ENCODE data around the gene CHRNA5.
"Not testable (repeated sequence)": the region's sequence is repeated elsewhere in the genome, so short reads cannot be mapped to it uniquely, and the experiment has no call there.

The CHRNA5 gene

GRCh38 chr15:78599189-78599588 is 33.9 kb downstream of the CHRNA5 start:
- FAIRE-seq (no peak), DNase-seq (ENCODE audit: insufficient read length, low spot score) (no peak)
- TF ChIP-seq POLR2A (IDR thresholded peaks at IDR 0.05; ENCODE audit: low read depth, low read length) = no peak
- no peak for TF ChIP-seq POLR2AphosphoS5 (IDR thresholded peaks at IDR 0.05; ENCODE audit: low read depth, low read length)
- no peak for TF ChIP-seq PAX5 (IDR thresholded peaks at IDR 0.05; ENCODE audit: insufficient read depth, low read length, severe bottlenecking)
- TF ChIP-seq TAF1 (IDR thresholded peaks at IDR 0.05; ENCODE audit: low read depth, low read length) = no peak
- no peak for TF ChIP-seq POU2F2 (IDR thresholded peaks at IDR 0.05; ENCODE audit: low read depth, low read length)
- no peak for TF ChIP-seq SPI1 (IDR thresholded peaks at IDR 0.05; ENCODE audit: low read depth, low read length)

- TF ChIP-seq PAX5 (IDR thresholded peaks at IDR 0.05; ENCODE audit: insufficient read depth, low read length, severe bottlenecking) = no peak
- no peak for TF ChIP-seq POLR2AphosphoS5 (IDR thresholded peaks at IDR 0.05; ENCODE audit: low read depth, low read length)
- TF ChIP-seq POLR2A (IDR thresholded peaks at IDR 0.05; ENCODE audit: low read depth, low read length) = no peak
- TF ChIP-seq SPI1 (IDR thresholded peaks at IDR 0.05; ENCODE audit: low read depth, low read length) = no peak
- TF ChIP-seq POU2F2 (IDR thresholded peaks at IDR 0.05; ENCODE audit: low read depth, low read length) = no peak
- no peak for TF ChIP-seq TAF1 (IDR thresholded peaks at IDR 0.05; ENCODE audit: low read depth, low read length)
- DNase-seq (ENCODE audit: insufficient read length, low spot score) = no peak
- FAIRE-seq = no peak
Measured at GRCh38 chr15:78603467-78603866, 38.1 kb downstream of the CHRNA5 start.

GRCh38 chr15:78604420-78604819 is 39.1 kb downstream of the CHRNA5 start:
- FAIRE-seq (no peak), DNase-seq (ENCODE audit: insufficient read length, low spot score) (no peak)
- TF ChIP-seq TAF1 (IDR thresholded peaks at IDR 0.05; ENCODE audit: low read depth, low read length) (no peak), SPI1 (IDR thresholded peaks at IDR 0.05; ENCODE audit: low read depth, low read length) (no peak), POLR2A (IDR thresholded peaks at IDR 0.05; ENCODE audit: low read depth, low read length) (no peak), POLR2AphosphoS5 (IDR thresholded peaks at IDR 0.05; ENCODE audit: low read depth, low read length) (no peak), POU2F2 (IDR thresholded peaks at IDR 0.05; ENCODE audit: low read depth, low read length) (no peak), PAX5 (IDR thresholded peaks at IDR 0.05; ENCODE audit: insufficient read depth, low read length, severe bottlenecking) (no peak)

- TF ChIP-seq POLR2AphosphoS5 (IDR thresholded peaks at IDR 0.05; ENCODE audit: low read depth, low read length) (no peak), PAX5 (IDR thresholded peaks at IDR 0.05; ENCODE audit: insufficient read depth, low read length, severe bottlenecking) (no peak), TAF1 (IDR thresholded peaks at IDR 0.05; ENCODE audit: low read depth, low read length) (no peak), POLR2A (IDR thresholded peaks at IDR 0.05; ENCODE audit: low read depth, low read length) (no peak), POU2F2 (IDR thresholded peaks at IDR 0.05; ENCODE audit: low read depth, low read length) (no peak), SPI1 (IDR thresholded peaks at IDR 0.05; ENCODE audit: low read depth, low read length) (no peak)
- no peak for DNase-seq (ENCODE audit: insufficient read length, low spot score)
- no peak for FAIRE-seq
Measured at GRCh38 chr15:78605201-78605600, 39.9 kb downstream of the CHRNA5 start.

GRCh38 chr15:78605680-78606079 is 40.4 kb downstream of the CHRNA5 start:
- FAIRE-seq (no peak), DNase-seq (ENCODE audit: insufficient read length, low spot score) (no peak)
- TF ChIP-seq SPI1 (IDR thresholded peaks at IDR 0.05; ENCODE audit: low read depth, low read length) = no peak
- TF ChIP-seq TAF1 (IDR thresholded peaks at IDR 0.05; ENCODE audit: low read depth, low read length) = no peak
- TF ChIP-seq POU2F2 (IDR thresholded peaks at IDR 0.05; ENCODE audit: low read depth, low read length) = no peak

GRCh38 chr15:78609551-78609950 is 44.2 kb downstream of the CHRNA5 start:
- not testable (repeated sequence) for FAIRE-seq; DNase-seq (ENCODE audit: insufficient read length, low spot score)

- no peak for TF ChIP-seq SPI1 (IDR thresholded peaks at IDR 0.05; ENCODE audit: low read depth, low read length)
- TF ChIP-seq POLR2A (IDR thresholded peaks at IDR 0.05; ENCODE audit: low read depth, low read length) = no peak
- TF ChIP-seq PAX5 (IDR thresholded peaks at IDR 0.05; ENCODE audit: insufficient read depth, low read length, severe bottlenecking) = no peak
- no peak for TF ChIP-seq POLR2AphosphoS5 (IDR thresholded peaks at IDR 0.05; ENCODE audit: low read depth, low read length)
- TF ChIP-seq POU2F2 (IDR thresholded peaks at IDR 0.05; ENCODE audit: low read depth, low read length) = no peak
- TF ChIP-seq TAF1 (IDR thresholded peaks at IDR 0.05; ENCODE audit: low read depth, low read length) = no peak
- FAIRE-seq (no peak), DNase-seq (ENCODE audit: insufficient read length, low spot score) (no peak)
Measured at GRCh38 chr15:78614021-78614420, 48.7 kb downstream of the CHRNA5 start.

- no peak for FAIRE-seq
- no peak for TF ChIP-seq PAX5 (IDR thresholded peaks at IDR 0.05; ENCODE audit: insufficient read depth, low read length, severe bottlenecking)
- no peak for TF ChIP-seq POLR2A (IDR thresholded peaks at IDR 0.05; ENCODE audit: low read depth, low read length)
- TF ChIP-seq SPI1 (IDR thresholded peaks at IDR 0.05; ENCODE audit: low read depth, low read length) = no peak
- TF ChIP-seq POU2F2 (IDR thresholded peaks at IDR 0.05; ENCODE audit: low read depth, low read length) = no peak
- no peak for TF ChIP-seq TAF1 (IDR thresholded peaks at IDR 0.05; ENCODE audit: low read depth, low read length)
- TF ChIP-seq POLR2AphosphoS5 (IDR thresholded peaks at IDR 0.05; ENCODE audit: low read depth, low read length) = no peak
Measured at GRCh38 chr15:78615151-78615589, 49.9 kb downstream of the CHRNA5 start.

GRCh38 chr15:78616506-78616905 is 51.2 kb downstream of the CHRNA5 start:
- DNase-seq (ENCODE audit: insufficient read length, low spot score) = no peak
- FAIRE-seq = no peak
- TF ChIP-seq POU2F2 (IDR thresholded peaks at IDR 0.05; ENCODE audit: low read depth, low read length) (no peak), POLR2A (IDR thresholded peaks at IDR 0.05; ENCODE audit: low read depth, low read length) (no peak), POLR2AphosphoS5 (IDR thresholded peaks at IDR 0.05; ENCODE audit: low read depth, low read length) (no peak), TAF1 (IDR thresholded peaks at IDR 0.05; ENCODE audit: low read depth, low read length) (no peak), PAX5 (IDR thresholded peaks at IDR 0.05; ENCODE audit: insufficient read depth, low read length, severe bottlenecking) (no peak), SPI1 (IDR thresholded peaks at IDR 0.05; ENCODE audit: low read depth, low read length) (no peak)

More at GRCh38 chr15:78615151-78615589, 49.9 kb downstream of the CHRNA5 start:
- DNase-seq (ENCODE audit: insufficient read length, low spot score) = no peak

GRCh38 chr15:78617076-78617475 is 51.8 kb downstream of the CHRNA5 start:
- no peak for FAIRE-seq
- DNase-seq (ENCODE audit: insufficient read length, low spot score) = no peak
- no peak for TF ChIP-seq SPI1 (IDR thresholded peaks at IDR 0.05; ENCODE audit: low read depth, low read length)
- no peak for TF ChIP-seq TAF1 (IDR thresholded peaks at IDR 0.05; ENCODE audit: low read depth, low read length)
- no peak for TF ChIP-seq POLR2AphosphoS5 (IDR thresholded peaks at IDR 0.05; ENCODE audit: low read depth, low read length)
- no peak for TF ChIP-seq POLR2A (IDR thresholded peaks at IDR 0.05; ENCODE audit: low read depth, low read length)
- no peak for TF ChIP-seq PAX5 (IDR thresholded peaks at IDR 0.05; ENCODE audit: insufficient read depth, low read length, severe bottlenecking)
- no peak for TF ChIP-seq POU2F2 (IDR thresholded peaks at IDR 0.05; ENCODE audit: low read depth, low read length)
